ENCODE measurements around the gene LTN1.
"Not testable (repeated sequence)": the region's sequence is repeated elsewhere in the genome, so short reads cannot be mapped to it uniquely, and the experiment has no call there.

The LTN1 gene

GRCh38 chr21:28979092-28979491, 13.6 kb downstream of the LTN1 start:
- DNase-seq (ENCODE audit: low spot score): no peak

- DNase-seq (ENCODE audit: low spot score): no peak
These were observed 17.3 kb downstream of the LTN1 start for GRCh38 chr21:28975397-28975796.

GRCh38 chr21:28974531-28975227, 18.0 kb downstream of the LTN1 start:
- DNase-seq (ENCODE audit: low spot score): no peak

- DNase-seq (ENCODE audit: low spot score): no peak
These were observed 20.3 kb downstream of the LTN1 start for GRCh38 chr21:28972398-28972797.

- DNase-seq (ENCODE audit: low spot score): no peak
These were observed 21.5 kb downstream of the LTN1 start for GRCh38 chr21:28971171-28971570.

- no peak for DNase-seq (ENCODE audit: low spot score)
These were observed 28.8 kb downstream of the LTN1 start for GRCh38 chr21:28963831-28964230.

- DNase-seq (ENCODE audit: low spot score): no peak
These were observed 30.2 kb downstream of the LTN1 start for GRCh38 chr21:28962465-28962864.

GRCh38 chr21:28961927-28962326, 30.8 kb downstream of the LTN1 start:
- no peak for DNase-seq (ENCODE audit: low spot score)

- DNase-seq (ENCODE audit: low spot score): no peak
These were observed 32.4 kb downstream of the LTN1 start for GRCh38 chr21:28960245-28960644.

GRCh38 chr21:28959367-28960099, 33.1 kb downstream of the LTN1 start:
- no peak for DNase-seq (ENCODE audit: low spot score)

- no peak for DNase-seq (ENCODE audit: low spot score)
These were observed 39.4 kb downstream of the LTN1 start for GRCh38 chr21:28953247-28953646.

GRCh38 chr21:28952686-28953085, 40.0 kb downstream of the LTN1 start:
- DNase-seq (ENCODE audit: low spot score): no peak

- no peak for DNase-seq (ENCODE audit: low spot score)
These were observed 43.4 kb downstream of the LTN1 start for GRCh38 chr21:28949318-28949717.

GRCh38 chr21:28944296-28944695, 48.4 kb downstream of the LTN1 start:
- no peak for DNase-seq (ENCODE audit: low spot score)

- DNase-seq (ENCODE audit: low spot score): no peak
These were observed 49.0 kb downstream of the LTN1 start for GRCh38 chr21:28943631-28944030.

GRCh38 chr21:28938726-28939125, 54.0 kb downstream of the LTN1 start:
- DNase-seq (ENCODE audit: low spot score): no peak

GRCh38 chr21:28937737-28938136, 54.9 kb downstream of the LTN1 start:
- no peak for DNase-seq (ENCODE audit: low spot score)

- DNase-seq (ENCODE audit: low spot score): no peak
These were observed 56.0 kb downstream of the LTN1 start for GRCh38 chr21:28936721-28937120.

- DNase-seq (ENCODE audit: low spot score): no peak
These were observed 56.6 kb downstream of the LTN1 start for GRCh38 chr21:28936036-28936435.

- no peak for DNase-seq (ENCODE audit: low spot score)
These were observed 60.0 kb downstream of the LTN1 start for GRCh38 chr21:28932717-28933116.

- DNase-seq (ENCODE audit: low spot score): not testable (repeated sequence)
These were observed 60.8 kb downstream of the LTN1 start for GRCh38 chr21:28931708-28932372.

GRCh38 chr21:28928578-28929420, 63.9 kb downstream of the LTN1 start:
- no peak for DNase-seq (ENCODE audit: low spot score)
